ENCODE measurements around the gene CHRNB2.

CHRNB2 gene

GRCh38 chr1:154611150-154611862 is 43.7 kb downstream of the CHRNB2 start:
- no peak for DNase-seq

GRCh38 chr1:154614247-154614646 is 46.7 kb downstream of the CHRNB2 start:
- no peak for DNase-seq

- DNase-seq = no peak
These were observed 47.3 kb downstream of the CHRNB2 start for GRCh38 chr1:154614901-154615300.

GRCh38 chr1:154615411-154615810 is 47.8 kb downstream of the CHRNB2 start:
- DNase-seq = no peak

- no peak for DNase-seq
These were observed 49.2 kb downstream of the CHRNB2 start for GRCh38 chr1:154616659-154617345.

- no peak for DNase-seq
These were observed 51.8 kb downstream of the CHRNB2 start for GRCh38 chr1:154619181-154619948.

GRCh38 chr1:154620751-154621150 is 53.2 kb downstream of the CHRNB2 start:
- no peak for DNase-seq

GRCh38 chr1:154621875-154622274 is 54.3 kb downstream of the CHRNB2 start:
- DNase-seq = no peak

- no peak for DNase-seq
These were observed 55.0 kb downstream of the CHRNB2 start for GRCh38 chr1:154622503-154623039.

- DNase-seq = no peak
These were observed 55.8 kb downstream of the CHRNB2 start for GRCh38 chr1:154623358-154623757.

GRCh38 chr1:154624746-154625643 is 57.4 kb downstream of the CHRNB2 start:
- DNase-seq = no peak

- no peak for DNase-seq
These were observed 59.1 kb downstream of the CHRNB2 start for GRCh38 chr1:154626456-154627256.

GRCh38 chr1:154627257-154628120 is 59.9 kb downstream of the CHRNB2 start:
- peak; percentile 83 for DNase-seq

- no peak for DNase-seq
These were observed 60.5 kb downstream of the CHRNB2 start for GRCh38 chr1:154628121-154628405.

- no peak for DNase-seq
These were observed 61.6 kb downstream of the CHRNB2 start for GRCh38 chr1:154629061-154629674.

Data from NCI-H446 treated with DMSO at 0.1 percent for 48 hours (cell line).